H1 (cell line): ENCODE data around the gene SPOP.

Source experiments
- EZH2 ChIP-seq: fragments of 200-600 bp; sonication (generic); IDR thresholded peaks from 2 replicates; pipeline ENCODE4 v1.7.1; 2012; ENCODE audit warnings: low read depth, mild to moderate bottlenecking, moderate library complexity, low read length, inconsistent platforms; ENCODE audit not compliant: severe bottlenecking
- MAFK ChIP-seq: IDR thresholded peaks from 2 replicates; pipeline ENCODE4 v1.6.1; 2012; ENCODE audit warnings: low read depth, mild to moderate bottlenecking, improper control_type of control experiment, low read length
- RAD21 ChIP-seq, 2 experiments: IDR thresholded peaks in 1 of 2; conservative IDR thresholded peaks in 1 of 2; 2 replicates each; pipeline ENCODE4 v1.6.1; 2011; ENCODE audit warnings: low read depth in 2 of 2, low read length in 2 of 2, improper control_type of control experiment in 1 of 2, inconsistent platforms in 1 of 2, mild to moderate bottlenecking in 1 of 2, moderate library complexity in 1 of 2
- SP4 ChIP-seq: IDR thresholded peaks from 2 replicates; pipeline ENCODE4 v1.6.1; 2012; ENCODE audit warnings: low read length, inconsistent platforms
- ZNF274 ChIP-seq: IDR thresholded peaks from 2 replicates; pipeline ENCODE4 v1.7.0; 2012; ENCODE audit warnings: low read length, borderline replicate concordance; ENCODE audit errors: extremely low read depth
- TF ChIP-seq, protein P1 (sequence below), 3 experiments: IDR thresholded peaks; 1 replicate in 2 of 3; 2 replicates in 1 of 3; pipeline versions ENCODE4 v1.5.1 to v1.6.1; 2011; ENCODE audit warnings: low read length in 3 of 3, mild to moderate bottlenecking in 3 of 3, inconsistent platforms in 2 of 3, low read depth in 1 of 3, moderate library complexity in 1 of 3; ENCODE audit not compliant: insufficient read depth in 1 of 3; ENCODE audit errors: control extremely low read depth in 1 of 3

DNA sequence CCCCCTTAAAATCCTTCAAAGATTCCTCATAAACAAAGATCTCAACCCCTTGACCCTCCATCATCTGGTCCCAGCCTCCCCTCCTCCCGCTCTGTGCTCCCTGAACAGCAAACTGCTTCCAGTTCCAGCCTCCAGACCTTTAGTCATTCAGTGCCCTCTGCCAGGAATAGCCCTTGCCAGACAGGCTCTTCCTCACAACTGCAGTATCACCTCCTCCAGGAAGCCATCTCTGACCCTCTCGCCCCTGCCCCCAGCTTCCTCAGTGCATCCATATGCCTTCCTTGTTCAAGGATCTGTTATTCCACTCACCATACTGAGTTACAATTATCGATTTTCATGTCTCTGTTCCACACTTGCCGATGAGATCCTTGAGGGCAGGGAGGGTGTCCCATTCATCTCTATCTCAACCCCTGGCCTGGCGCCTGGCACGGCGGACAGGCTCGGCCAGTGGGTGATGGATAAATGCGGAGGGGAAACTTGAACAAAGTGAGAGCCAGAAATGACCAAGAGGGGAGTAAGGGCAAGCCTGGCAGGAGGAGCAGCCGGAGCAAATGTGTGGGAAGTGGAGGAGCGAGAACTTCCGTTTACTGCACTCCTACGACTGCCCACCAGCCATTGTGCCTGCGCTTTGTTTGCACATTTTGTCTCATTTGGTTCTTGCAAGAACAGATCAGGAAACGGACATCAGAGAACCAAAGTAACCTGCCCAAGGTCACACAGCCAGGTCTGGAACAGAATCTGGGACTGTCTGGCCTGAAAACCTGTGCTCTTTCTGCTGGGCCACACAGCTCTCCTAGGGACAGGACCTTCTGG lies 104.2 kb downstream of the SPOP start:
- TF ChIP-seq, protein P1, sequence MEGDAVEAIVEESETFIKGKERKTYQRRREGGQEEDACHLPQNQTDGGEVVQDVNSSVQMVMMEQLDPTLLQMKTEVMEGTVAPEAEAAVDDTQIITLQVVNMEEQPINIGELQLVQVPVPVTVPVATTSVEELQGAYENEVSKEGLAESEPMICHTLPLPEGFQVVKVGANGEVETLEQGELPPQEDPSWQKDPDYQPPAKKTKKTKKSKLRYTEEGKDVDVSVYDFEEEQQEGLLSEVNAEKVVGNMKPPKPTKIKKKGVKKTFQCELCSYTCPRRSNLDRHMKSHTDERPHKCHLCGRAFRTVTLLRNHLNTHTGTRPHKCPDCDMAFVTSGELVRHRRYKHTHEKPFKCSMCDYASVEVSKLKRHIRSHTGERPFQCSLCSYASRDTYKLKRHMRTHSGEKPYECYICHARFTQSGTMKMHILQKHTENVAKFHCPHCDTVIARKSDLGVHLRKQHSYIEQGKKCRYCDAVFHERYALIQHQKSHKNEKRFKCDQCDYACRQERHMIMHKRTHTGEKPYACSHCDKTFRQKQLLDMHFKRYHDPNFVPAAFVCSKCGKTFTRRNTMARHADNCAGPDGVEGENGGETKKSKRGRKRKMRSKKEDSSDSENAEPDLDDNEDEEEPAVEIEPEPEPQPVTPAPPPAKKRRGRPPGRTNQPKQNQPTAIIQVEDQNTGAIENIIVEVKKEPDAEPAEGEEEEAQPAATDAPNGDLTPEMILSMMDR (IDR thresholded peaks at IDR 0.05; ENCODE audit: control extremely low read depth in 1 of 3, insufficient read depth in 1 of 3, low read depth in 1 of 3, low read length in 3 of 3), result no peak
- no peak for TF ChIP-seq MAFK
- no peak for TF ChIP-seq EZH2
- TF ChIP-seq SP4, result no peak
- TF ChIP-seq ZNF274, result no peak
- TF ChIP-seq RAD21 (IDR thresholded peaks at IDR 0.05 in 1 of 2, conservative IDR thresholded peaks at IDR 0.05 in 1 of 2; ENCODE audit: low read depth in 2 of 2, low read length in 2 of 2), result no peak
